Measurements from ENCODE around the gene CD164L2. TPM values are rescaled to one million over a fixed set of nuclear protein-coding genes. Genes with fewer than 3 reads are reported as not detected.
"Not testable (repeated sequence)": the region's sequence is repeated elsewhere in the genome, so short reads cannot be mapped to it uniquely, and the experiment has no call there.

Gene CD164L2
- total RNA-seq, 1 donor from 2014 or later, result not detected

DNA sequence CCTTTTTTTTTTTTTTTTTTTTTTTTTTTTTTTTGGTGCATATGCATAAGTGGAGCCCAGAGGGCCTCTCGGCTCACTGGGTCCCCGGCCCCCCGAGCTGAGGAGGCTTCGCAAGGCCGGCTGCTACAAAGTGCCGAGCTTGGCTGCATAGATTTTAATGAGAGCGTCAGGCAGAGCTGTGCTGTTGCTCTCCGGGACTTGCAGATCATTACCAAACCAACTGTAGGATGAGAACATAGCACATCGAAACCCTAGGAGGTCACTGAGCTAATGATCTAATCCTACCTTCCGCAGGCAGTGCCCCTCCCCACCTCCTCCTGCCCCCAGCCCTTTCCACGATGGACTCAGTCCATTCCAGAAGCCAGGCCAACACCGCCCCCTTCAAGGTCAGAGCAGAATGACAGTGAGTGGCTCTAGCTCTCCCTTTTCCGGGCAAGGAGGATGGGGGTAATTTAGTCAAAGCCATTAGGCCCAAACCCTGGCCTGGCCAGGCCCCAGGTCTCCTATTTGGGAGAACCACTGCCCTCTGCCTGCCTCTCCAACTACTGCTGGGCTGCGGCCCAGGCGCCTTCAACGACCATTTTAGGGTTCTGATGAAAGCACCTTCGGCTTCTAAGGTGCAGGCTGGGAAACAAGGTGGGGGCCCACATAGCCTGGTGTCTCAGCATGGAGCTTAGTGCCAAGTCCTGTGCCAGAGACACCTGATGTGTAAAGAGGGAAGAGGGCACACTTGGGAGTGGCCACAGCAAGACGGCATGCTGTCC, 22.6 kb upstream of the CD164L2 start:
- intact Hi-C loops (cut with micrococcal nuclease), result not testable (repeated sequence)

DNA sequence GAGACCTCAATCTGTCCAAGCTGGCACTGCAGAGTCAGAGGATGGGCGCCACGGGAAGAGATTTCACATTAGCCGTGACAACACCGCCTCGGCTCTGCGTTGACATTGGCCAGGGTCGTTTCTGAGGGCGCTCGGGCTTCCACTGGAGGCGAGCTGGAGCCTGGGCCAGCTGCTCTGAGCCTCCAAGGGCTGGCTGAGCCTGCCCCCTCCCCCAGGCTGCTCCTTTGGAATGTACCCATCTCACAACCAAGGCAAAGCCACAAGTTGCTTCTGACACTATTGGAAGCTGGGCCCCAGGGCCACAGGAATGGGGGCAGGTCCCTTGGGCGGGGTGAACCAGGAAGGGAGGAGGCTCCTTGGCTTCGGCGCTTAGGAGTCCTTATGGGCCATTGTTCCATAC, 21.9 kb upstream of the CD164L2 start:
- intact Hi-C loops (cut with micrococcal nuclease), result no loop called here

DNA sequence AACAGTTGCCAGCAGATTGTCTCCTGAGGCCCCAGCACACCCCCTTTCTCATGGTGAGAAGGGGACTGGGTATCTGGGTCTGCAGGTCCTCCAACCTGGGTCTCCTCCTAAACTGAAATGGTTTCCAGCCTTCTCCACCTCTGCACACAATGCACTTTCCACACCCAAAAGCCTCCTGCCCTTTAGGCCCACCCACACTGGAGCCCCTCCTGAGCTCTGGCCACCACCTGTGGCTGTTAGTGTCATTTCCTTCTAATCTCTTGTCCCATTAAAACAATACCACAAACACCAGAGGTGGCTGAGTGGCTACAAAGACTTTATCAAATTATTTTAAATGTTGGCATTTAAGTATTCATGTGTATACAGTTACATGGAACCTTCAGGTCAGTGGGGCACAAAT, 20.8 kb upstream of the CD164L2 start:
- intact Hi-C loops (cut with micrococcal nuclease), result loop anchor here (1.0 kb wide), 1 partner anchor 202 kb away; no protein-coding TSS in a partner anchor

DNA sequence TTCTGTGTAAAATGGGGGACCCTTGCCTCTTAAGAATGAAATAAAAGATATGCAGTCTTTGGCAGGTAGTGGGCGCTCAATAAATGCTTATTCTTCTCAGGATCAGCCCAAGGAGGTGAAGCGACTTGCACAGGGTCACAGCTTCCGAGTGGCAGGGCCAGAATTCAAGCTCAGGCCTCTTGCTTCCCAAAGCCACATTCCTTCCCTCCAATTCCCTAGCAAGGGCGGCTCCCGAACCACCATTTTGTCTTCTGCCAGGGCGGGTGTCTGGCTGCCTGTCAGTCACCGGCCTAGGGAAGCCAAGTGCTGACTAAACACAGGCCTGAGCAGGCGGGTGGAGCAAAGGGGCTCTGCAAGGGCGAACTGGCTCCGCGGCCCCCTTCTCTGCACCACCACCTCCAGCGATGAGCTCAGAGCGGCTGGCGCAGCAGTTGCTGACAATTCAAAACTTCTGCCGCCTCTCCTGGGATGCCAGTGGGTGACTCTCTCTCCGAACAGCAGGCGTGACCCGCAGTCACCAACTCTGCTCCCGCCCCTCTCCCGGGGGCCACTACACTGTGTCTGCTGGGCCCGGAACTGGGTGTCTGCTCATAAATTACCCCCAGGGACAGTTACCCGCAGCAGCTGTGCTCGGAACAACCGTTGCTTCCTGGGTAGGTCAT, 20.1 kb upstream of the CD164L2 start:
- intact Hi-C loops (cut with micrococcal nuclease), result loop anchor here (1.0 kb wide), 1 partner anchor 203 kb away; no protein-coding TSS in a partner anchor

DNA sequence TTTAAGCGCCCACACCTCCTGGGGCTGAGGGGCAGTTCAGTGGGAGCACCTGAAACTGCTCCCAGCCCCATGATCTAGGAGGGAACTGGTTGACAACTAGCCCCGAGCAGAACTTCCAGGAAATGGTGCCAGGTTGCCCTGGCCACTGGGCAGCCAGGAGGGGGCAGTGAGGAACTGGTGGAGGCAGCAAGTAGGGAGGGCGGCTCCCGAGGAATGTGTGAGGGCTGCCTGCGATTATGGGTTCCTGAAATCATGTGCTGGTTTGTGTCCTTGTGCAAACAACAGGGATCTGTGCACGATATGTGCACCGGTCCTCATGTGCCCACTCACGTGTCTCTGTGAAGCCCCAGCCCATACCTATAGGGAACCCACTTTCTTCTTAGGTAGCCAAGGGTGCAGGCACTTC, 19.2 kb upstream of the CD164L2 start:
- intact Hi-C loops (cut with micrococcal nuclease), result no loop called here

DNA sequence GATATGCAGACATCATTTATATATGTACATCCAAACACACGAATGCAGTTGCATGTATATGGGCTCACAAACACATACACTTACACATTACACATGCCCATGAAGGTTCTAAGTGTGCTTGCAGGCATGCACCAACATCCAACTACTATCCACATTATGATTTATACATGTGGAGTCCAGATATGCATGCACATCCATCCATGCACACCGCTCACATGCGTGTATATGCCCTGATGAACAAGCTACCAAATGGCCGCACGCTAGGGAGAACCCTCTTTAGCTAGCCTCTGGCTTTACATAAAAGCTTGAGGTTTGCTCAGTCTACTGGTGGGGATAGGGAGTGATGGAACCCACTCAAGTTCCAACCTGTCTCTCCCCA, 17.8 kb upstream of the CD164L2 start:
- intact Hi-C loops (cut with micrococcal nuclease), result no loop called here

DNA sequence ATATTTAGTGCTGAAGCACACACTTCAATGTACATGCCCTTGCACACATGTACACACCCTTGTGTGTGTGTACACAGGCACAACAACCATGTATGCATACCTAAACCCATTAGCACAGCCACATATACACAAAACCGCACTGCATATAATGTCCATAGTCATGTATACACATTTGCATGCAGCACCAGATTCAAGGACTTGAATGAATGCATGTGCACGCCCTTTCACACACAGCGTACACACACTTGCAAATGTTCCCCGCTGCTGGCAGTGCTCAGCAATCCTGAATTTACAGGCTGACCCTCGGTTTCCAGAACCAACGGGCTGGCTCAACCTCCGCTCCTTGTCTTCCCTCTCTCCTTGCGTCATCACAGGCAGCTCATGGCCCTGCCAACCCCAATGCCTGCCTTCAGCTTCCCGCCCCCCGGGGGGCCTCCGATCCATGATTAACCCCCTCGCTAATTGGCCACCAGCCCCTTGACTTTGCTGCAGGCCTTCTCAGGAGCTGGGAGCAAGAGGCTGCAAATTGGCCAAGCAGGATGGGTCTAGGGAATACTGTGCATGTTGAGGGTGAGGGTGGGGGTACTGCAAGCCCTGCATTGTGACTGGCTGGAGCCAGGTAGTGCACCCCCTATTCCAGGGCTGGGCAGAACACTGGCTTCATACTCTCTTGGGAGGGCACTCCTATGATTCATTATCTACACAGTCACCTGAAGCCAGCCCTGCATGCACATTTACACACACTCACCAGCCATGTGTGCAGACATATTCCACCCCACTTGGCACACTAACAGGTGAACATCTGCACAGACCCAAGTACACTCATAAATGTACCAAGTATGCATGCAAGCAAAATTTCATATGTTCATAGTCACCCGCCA, 17.2 kb upstream of the CD164L2 start:
- intact Hi-C loops (cut with micrococcal nuclease), result no loop called here

DNA sequence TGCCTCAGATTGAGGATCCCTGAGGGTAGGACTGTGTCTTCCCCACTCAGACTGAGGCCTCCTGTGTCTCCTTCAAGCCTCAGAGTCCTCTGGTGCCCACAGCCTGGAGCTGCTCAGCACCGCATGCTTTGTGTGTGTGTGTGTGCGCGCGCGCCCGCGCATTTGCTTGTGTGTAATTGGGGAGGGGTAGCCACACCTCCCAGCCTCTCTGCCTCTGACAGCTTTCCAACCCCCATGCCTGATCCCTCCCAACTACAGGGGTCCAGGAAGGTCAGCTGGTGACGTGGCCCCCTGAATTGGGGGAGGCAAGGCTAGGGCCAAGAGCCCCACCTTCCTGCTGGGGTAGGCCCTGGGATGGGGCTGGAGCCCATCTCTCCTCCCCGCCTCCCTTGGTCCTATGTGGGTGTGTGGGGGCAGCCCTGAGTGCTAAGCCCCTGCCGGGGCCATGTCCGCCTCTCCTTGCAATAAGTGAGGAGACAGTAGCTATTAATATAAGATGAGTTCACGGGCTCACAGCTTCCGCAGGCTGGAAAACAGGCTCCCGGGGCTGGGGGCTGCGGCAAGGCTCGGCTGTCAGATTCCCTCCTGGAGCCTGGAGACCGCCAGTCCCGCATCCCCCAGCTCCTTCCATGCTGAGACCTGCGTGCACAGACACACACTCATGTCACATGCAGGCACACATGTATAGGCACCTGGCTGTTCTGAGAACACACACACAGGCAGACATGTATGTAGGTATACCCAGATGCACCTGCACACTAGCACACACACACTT, 16.3 kb upstream of the CD164L2 start:
- intact Hi-C loops (cut with micrococcal nuclease), result loop anchor here (5.0 kb wide), 1 partner anchor 297 kb away; no protein-coding TSS in a partner anchor

DNA sequence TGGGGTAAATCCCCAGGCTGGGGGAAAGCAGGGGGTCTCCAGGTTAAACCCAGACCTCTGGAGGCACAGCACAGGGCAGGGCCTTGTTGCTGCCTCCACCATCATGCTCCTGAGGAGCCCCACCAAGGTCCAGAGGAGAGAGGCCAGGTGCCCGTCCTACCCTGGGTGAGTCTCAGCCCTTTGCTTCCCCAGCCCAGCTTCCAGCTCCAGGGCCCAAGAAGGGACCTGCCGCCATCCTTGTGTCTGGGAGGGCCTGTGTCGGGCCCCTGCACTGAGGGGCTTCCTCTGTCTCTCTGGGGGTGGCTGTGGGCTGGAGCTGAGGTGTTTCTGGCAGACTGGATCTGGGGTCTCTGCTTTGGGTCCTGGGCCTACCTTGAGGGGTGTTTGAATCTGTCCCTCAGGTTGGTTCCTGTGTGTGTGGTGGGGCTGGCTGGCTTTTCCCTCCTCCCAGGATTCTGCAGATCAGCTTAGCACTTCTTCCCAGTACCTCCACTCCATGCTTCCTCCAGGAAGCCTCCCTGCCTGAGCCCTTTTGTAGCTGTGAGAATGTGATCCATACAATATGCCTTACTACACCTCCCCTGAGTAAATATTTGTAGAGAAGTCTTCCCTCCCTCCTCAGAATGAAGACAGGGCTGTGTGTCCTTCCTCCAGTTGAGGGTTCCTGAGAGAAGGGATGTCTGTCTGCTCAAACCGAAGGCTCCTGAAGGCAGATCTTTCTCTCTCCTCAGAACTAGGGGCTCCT, 15.4 kb upstream of the CD164L2 start:
- intact Hi-C loops (cut with micrococcal nuclease), result loop anchor here (5.0 kb wide), 1 partner anchor 296 kb away; no protein-coding TSS in a partner anchor

DNA sequence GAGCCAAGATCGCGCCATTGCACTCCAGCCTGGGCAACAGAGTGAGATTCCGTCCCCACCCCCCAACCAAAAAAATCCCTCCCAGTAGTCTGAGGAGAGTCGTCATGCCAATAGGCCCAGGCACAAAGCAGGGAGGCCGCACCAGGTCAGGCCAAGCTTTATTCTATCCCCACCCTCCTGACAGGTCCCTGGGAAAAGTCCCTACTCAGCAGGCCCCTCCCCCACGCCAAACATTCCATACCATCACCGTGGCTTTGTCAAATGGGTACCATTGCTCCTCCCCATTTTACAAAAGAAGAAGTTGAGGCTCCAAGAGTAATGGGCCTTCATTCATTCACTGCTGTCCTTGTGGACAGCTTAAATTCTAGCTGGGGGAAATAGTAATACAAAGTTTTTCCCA, 14.6 kb upstream of the CD164L2 start:
- intact Hi-C loops (cut with micrococcal nuclease), result loop anchor here (5.0 kb wide), 1 partner anchor 295 kb away; no protein-coding TSS in a partner anchor

DNA sequence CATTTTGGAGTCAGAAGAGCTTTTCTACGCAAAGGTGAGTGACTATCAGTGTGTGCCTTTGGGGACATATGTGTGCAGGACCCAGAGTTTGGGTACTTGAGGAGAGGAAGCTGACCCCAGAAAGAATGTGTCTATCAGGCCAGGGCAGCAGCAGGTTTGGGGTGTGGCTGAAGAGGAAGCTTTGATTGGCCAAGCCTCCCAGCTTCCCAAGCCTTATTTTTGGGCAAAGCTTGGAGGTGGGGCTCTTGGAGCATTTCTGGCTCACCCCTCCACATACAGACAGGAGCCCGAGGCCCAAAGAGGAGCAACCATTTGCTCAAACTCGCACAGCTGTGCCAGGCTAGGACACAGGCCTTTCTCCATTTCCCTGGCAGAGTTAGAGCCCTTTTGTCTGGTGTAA, 14.0 kb upstream of the CD164L2 start:
- intact Hi-C loops (cut with micrococcal nuclease), result loop anchor here (5.0 kb wide), 1 partner anchor 295 kb away; no protein-coding TSS in a partner anchor

DNA sequence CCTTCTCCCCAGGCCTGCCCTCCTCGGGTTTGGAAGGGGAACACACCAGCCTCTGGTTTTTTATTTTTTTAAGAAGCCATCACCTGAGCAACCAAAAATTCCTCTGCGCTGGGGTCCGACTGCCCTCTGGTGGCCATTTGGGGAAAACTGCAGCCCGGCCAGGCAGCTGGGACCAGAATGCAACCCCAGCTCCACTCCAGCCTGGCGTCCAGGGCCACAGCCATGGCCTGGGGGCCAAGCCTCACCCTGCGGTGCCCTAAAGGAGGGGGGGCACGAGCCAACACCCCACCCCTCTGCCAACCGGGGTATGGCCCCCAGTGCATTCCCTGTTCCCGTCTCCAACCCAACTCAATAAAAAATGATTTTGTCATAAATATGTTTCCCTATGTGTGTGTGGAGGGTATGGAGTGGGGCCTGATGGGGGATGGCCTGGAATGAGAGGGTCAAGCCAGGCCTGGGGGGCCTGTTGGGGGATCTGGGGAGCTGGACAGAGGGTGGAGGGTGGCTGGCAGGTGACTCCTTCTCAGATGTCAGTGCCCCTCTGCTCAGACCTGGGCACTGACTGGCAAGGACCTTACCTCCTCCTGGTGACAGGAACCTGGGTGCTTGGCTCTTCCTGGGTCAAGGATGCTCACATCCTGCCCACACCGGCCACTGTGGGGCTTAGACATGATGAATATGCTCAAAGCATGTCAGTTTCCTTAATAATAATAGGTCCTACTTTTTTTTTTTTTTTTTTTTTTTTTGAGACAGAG, 12.5 kb upstream of the CD164L2 start:
- intact Hi-C loops (cut with micrococcal nuclease), result loop anchor here (1.0 to 5.0 kb wide), 4 partner anchors 94 to 351 kb away; no protein-coding TSS in a partner anchor

DNA sequence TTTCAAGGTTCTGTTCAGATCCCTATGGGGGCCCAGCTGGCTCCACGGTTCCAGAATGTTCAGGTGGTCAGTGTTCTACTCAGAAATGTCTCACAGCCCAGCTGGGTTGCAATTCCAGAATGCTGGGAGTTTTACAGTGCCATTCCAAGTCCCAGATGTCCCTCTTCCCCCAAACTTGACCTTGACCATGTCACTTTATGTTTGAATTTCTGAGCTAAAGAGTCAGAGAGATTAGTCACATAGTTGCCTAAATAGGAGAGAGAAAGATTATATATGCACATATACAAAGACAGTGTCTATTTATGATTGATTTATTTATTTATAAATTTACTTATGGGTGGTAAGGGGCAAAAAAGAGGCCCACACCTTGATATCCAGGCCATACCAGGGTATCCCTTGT, 11.8 kb upstream of the CD164L2 start:
- intact Hi-C loops (cut with micrococcal nuclease), result loop anchor here (1.0 to 5.0 kb wide), 4 partner anchors 94 to 351 kb away; no protein-coding TSS in a partner anchor

DNA sequence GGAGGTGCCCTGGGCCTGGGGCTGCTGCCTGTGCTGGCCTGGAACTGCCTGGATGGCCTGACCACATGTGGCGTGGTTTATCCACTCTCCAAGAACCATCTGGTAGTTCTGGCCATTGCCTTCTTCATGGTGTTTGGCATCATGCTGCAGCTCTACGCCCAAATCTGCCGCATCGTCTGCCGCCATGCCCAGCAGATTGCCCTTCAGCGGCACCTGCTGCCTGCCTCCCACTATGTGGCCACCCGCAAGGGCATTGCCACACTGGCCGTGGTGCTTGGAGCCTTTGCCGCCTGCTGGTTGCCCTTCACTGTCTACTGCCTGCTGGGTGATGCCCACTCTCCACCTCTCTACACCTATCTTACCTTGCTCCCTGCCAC, 11.1 kb upstream of the CD164L2 start:
- intact Hi-C loops (cut with micrococcal nuclease), result no loop called here

DNA sequence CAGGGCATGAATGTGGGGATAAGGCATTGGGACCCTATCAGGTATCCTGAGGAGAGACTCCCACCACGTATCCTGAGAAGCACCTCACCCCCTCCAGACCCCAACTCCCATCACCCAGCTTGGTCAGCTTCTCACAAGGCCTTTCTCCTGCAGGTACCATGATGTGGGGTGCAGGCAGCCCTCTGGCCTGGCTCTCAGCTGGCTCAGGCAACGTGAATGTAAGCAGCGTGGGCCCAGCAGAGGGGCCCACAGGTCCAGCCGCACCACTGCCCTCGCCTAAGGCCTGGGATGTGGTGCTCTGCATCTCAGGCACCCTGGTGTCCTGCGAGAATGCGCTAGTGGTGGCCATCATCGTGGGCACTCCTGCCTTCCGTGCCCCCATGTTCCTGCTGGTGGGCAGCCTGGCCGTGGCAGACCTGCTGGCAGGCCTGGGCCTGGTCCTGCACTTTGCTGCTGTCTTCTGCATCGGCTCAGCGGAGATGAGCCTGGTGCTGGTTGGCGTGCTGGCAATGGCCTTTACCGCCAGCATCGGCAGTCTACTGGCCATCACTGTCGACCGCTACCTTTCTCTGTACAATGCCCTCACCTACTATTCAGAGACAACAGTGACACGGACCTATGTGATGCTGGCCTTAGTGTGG, 10.6 kb upstream of the CD164L2 start:
- intact Hi-C loops (cut with micrococcal nuclease), result no loop called here

DNA sequence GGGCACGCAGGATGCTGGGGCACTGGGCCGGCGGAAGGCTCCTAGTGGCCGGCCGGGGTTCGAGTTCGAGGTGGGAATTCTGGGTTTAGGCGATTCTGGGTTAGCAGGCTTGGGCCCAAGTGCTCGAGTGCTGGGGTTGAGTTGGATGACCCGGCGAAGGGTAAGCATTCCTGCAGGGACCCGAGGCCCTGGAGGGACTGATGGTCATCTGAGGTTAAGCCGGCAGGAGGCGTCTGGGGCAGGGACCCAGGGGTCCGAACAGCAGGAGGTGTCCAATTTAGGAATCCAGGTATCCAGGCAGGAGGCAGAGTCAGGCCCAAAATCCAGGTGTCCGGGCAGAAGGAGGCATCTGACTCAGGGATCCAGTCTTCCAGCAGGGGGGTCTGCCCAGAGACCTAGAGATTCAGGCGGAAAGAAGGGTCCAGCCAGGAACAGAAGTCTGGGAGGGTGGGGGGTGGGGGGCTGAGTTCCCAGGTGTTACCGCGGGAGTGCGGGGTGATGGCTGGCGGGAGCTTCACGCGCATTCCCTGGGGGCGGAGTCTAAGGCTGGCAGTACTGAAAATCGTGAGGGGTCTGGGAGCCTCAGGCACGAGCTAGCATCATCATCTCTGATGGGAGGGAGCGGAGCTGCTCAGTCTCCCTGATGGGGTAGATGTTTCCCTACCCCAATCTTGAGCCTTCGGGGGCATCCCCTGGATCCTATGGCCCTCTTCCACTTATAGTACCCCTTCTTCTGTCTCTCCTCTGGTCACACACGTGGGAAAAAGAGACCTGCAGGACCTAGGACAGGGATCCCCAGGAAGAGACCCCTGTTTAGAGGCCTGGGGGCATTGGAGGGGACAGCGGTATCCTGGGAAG, 9.9 kb upstream of the CD164L2 start:
- intact Hi-C loops (cut with micrococcal nuclease), result loop anchor here (1.0 kb wide), 10 partner anchors 10 to 270 kb away; partner anchors contain the start of genes CD164L2, SYTL1, TMEM222 and WDTC1

DNA sequence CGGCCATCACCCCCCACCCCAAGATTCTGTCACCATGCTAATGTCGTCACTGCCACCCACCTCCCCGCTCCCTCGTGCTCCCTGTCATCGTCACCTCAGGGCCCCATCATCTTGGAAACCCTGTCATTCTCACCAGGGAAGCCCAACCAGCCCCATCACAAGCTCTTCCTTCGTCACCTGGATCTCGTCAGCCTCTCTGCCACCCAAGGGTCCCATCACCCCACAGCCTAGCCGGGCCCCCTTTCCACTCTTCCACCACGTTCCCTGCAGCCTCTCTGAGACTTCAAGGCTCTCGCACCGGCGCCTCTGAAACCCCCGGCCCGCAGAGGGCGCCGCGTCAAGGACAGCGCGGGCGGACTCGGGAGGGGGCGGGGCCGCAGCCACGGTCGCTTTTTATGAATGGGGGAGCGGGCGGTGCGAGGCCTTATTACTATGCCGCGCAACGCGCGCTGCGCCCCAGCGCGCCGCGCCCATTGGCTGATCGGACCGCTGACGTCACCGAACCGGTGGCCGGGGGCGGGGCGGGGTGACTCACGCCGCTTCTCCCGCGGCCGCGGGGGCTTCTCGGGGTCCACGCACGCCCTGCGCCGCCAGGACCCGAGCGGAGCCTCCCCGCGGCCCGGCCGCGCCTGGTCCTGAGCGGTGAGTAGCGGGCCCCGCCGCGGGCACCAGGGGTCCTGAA, 9.1 kb upstream of the CD164L2 start, which contains the start of gene GPR3:
Gene GPR3 (plus strand): TSS at position 527 of the 682 bp plus-strand sequence. CDS start 1,177 bp downstream, outside the sequence.
- intact Hi-C loops (cut with micrococcal nuclease), result loop anchor here (1.0 kb wide), 10 partner anchors 9 to 271 kb away; partner anchors contain the start of genes CD164L2, SYTL1, TMEM222 and WDTC1
